HCT116 (cell line): Measurements from ENCODE around the gene MCTP2. TPM values are rescaled to one million over a fixed set of nuclear protein-coding genes. Genes with fewer than 3 reads are reported as not detected.

Source experiments
- ATAC-seq: fragments of 200-7000 bp; cut with Tn5 transposase; 2 replicates; pipeline ENCODE4 v1.9.1; 2020; ENCODE audit warnings: mild to moderate bottlenecking, moderate library complexity
- BruUV-seq: library from RNA; stranded (reverse); fragments of 400-500 nt; replicated peaks from 2 replicates; lab custom pipeline; 2021; lab: Mats Ljungman, UMichigan
- CTCF ChIA-PET: fragments of 300-600 bp; sonication (Branson Sonifier 250); formaldehyde crosslinking; loops from one replicate; lab custom pipeline; 2021; ENCODE audit warnings: antibody characterized with exemption; lab: Charles Lee
- POLR2A ChIA-PET: fragments of 300-600, 350-600 bp; sonication (Branson Sonifier 250); formaldehyde crosslinking; loops from one replicate; lab custom pipeline; 2021; ENCODE audit warnings: antibody characterized with exemption; lab: Charles Lee
- RAD21 ChIA-PET, 2 experiments: fragments of 300-600 bp; sonication (Branson Sonifier 250); formaldehyde crosslinking; loops; one replicate each; lab custom pipeline; 2023; ENCODE audit warnings: low total read pairs in 2 of 2; ENCODE audit not compliant: uncharacterized antibody in 2 of 2, unreplicated experiment in 2 of 2, low non-redundant PET in 1 of 2; lab: Charles Lee
- DNase-seq: peaks from one replicate; pipeline ENCODE4 v3.0.0-alpha.2; 2010; ENCODE audit warnings: low read depth, low spot score
- H2AFZ ChIP-seq: fragments of 200-600 bp; shearing (Covaris generic), sonication (generic); 2 replicates; pipeline ENCODE4 v1.6.1; 2017; ENCODE audit warnings: low read depth, mixed run types, mixed read lengths, antibody characterized with exemption, low read length; ENCODE audit not compliant: poor library complexity, severe bottlenecking
- H3K27ac ChIP-seq: 2 replicates; pipeline ENCODE4 v1.5.1; 2012; ENCODE audit warnings: low read depth, low read length
- H3K27me3 ChIP-seq: fragments of 200-600 bp; sonication (generic); 2 replicates; pipeline ENCODE4 v1.6.1; 2016; ENCODE audit warnings: mixed run types, low read length, mixed read lengths; ENCODE audit not compliant: insufficient read depth
- H3K36me3 ChIP-seq, 2 experiments: fragments of 200-500 bp in 1 of 2; fragments of 200-600 bp in 1 of 2; sonication (Bioruptor generic) in 1 of 2; sonication (generic) in 1 of 2; 2 replicates each; pipeline versions ENCODE4 v1.5.1 to v1.6.1; 2014 to 2016; ENCODE audit warnings: low read length in 2 of 2, inconsistent platforms in 1 of 2, mixed read lengths in 1 of 2, mixed run types in 1 of 2; ENCODE audit not compliant: insufficient read depth in 2 of 2, control insufficient read depth in 1 of 2
- H3K4me1 ChIP-seq, 2 experiments: fragments of 200-600 bp in 1 of 2; sonication (generic) in 1 of 2; 2 replicates each; pipeline versions ENCODE4 v1.5.1 to v1.6.1; 2012 to 2017; ENCODE audit warnings: low read length in 2 of 2, inconsistent platforms in 1 of 2, mild to moderate bottlenecking in 1 of 2, mixed read lengths in 1 of 2, mixed run types in 1 of 2, moderate library complexity in 1 of 2; ENCODE audit not compliant: insufficient read depth in 2 of 2, control insufficient read depth in 1 of 2
- H3K4me2 ChIP-seq: fragments of 200-600 bp; sonication (generic); 2 replicates; pipeline ENCODE4 v1.6.1; 2017; ENCODE audit warnings: mixed run types, low read length, mixed read lengths
- H3K4me3 ChIP-seq, 2 experiments: fragments of 200-600 bp in 1 of 2; sonication (generic) in 1 of 2; replicated peaks in 1 of 2; 2 replicates each; pipeline ENCODE4 v1.5.1; 2011 to 2016; ENCODE audit warnings: low read length in 2 of 2, control low read depth in 1 of 2, low read depth in 1 of 2, mild to moderate bottlenecking in 1 of 2, mixed read lengths in 1 of 2, mixed run types in 1 of 2
- H3K79me2 ChIP-seq: fragments of 200-600 bp; sonication (generic); 2 replicates; pipeline ENCODE4 v1.6.1; 2017; ENCODE audit warnings: mild to moderate bottlenecking, mixed run types, low read length, moderate library complexity, mixed read lengths; ENCODE audit not compliant: insufficient read depth
- H3K9ac ChIP-seq: fragments of 200-600 bp; sonication (generic); 2 replicates; pipeline ENCODE4 v1.6.1; 2016; ENCODE audit warnings: low read length, mixed read lengths
- H3K9me2 ChIP-seq: fragments of 200-600 bp; sonication (generic), shearing (Covaris generic); 2 replicates; pipeline ENCODE4 v1.6.1; 2017; ENCODE audit warnings: mixed run types, mild to moderate bottlenecking, moderate library complexity; ENCODE audit not compliant: insufficient read depth
- H3K9me3 ChIP-seq, 2 experiments: fragments of 200-500 bp in 1 of 2; fragments of 200-600 bp in 1 of 2; sonication (Bioruptor generic) in 1 of 2; sonication (generic) in 1 of 2; 2 replicates each; pipeline ENCODE4 v1.6.1; 2014 to 2017; ENCODE audit warnings: low read length in 2 of 2, mixed read lengths in 2 of 2, inconsistent platforms in 1 of 2, low read depth in 1 of 2, mild to moderate bottlenecking in 1 of 2, mixed run types in 1 of 2, moderate library complexity in 1 of 2; ENCODE audit not compliant: control insufficient read depth in 1 of 2, insufficient read depth in 1 of 2
- H4K20me1 ChIP-seq: fragments of 200-600 bp; sonication (generic), shearing (Covaris generic); 2 replicates; pipeline ENCODE4 v1.6.1; 2017; ENCODE audit warnings: mixed run types, mild to moderate bottlenecking, moderate library complexity; ENCODE audit not compliant: insufficient read depth
- CBX3 ChIP-seq: IDR thresholded peaks from 2 replicates; pipeline ENCODE4 v1.6.1; 2012; ENCODE audit warnings: low read depth
- CEBPB ChIP-seq: IDR thresholded peaks from 2 replicates; pipeline ENCODE4 v1.6.1; 2012; ENCODE audit warnings: low read depth
- EGR1 ChIP-seq: IDR thresholded peaks from 2 replicates; pipeline ENCODE4 v1.6.1; 2012; ENCODE audit warnings: low read depth
- ELF1 ChIP-seq: IDR thresholded peaks from 2 replicates; pipeline ENCODE4 v1.6.1; 2012; ENCODE audit warnings: low read depth, borderline replicate concordance
- EZH2 ChIP-seq: fragments of 200-600 bp; sonication (generic); IDR thresholded peaks from 2 replicates; pipeline ENCODE4 v1.6.1; 2017; ENCODE audit warnings: antibody characterized with exemption, mixed run types
- FOSL1 ChIP-seq: IDR thresholded peaks from 2 replicates; pipeline ENCODE4 v1.6.1; 2012; ENCODE audit warnings: low read depth
- JUND ChIP-seq: IDR thresholded peaks from 2 replicates; pipeline ENCODE4 v1.6.1; 2012
- POLR2A ChIP-seq: IDR thresholded peaks from 2 replicates; pipeline ENCODE4 v1.7.0; 2011; ENCODE audit warnings: borderline replicate concordance; ENCODE audit not compliant: insufficient read depth, insufficient read length; ENCODE audit errors: extremely low read depth
- RAD21 ChIP-seq: IDR thresholded peaks from 2 replicates; pipeline ENCODE4 v1.6.1; 2012; ENCODE audit warnings: low read depth, mild to moderate bottlenecking
- SIN3A ChIP-seq: IDR thresholded peaks from 2 replicates; pipeline ENCODE4 v1.6.1; 2012; ENCODE audit warnings: low read depth
- SP1 ChIP-seq: IDR thresholded peaks from 2 replicates; pipeline ENCODE4 v1.6.1; 2012; ENCODE audit warnings: low read depth
- SRF ChIP-seq: IDR thresholded peaks from 2 replicates; pipeline ENCODE4 v1.6.1; 2012; ENCODE audit warnings: low read depth
- TCF7L2 ChIP-seq: IDR thresholded peaks from 2 replicates; pipeline ENCODE4 v1.7.0; 2011; ENCODE audit warnings: borderline replicate concordance, inconsistent platforms; ENCODE audit not compliant: insufficient read depth, insufficient read length; ENCODE audit errors: extremely low read depth
- YY1 ChIP-seq: IDR thresholded peaks from 2 replicates; pipeline ENCODE4 v1.6.1; 2011; ENCODE audit warnings: low read length, low read depth, moderate library complexity, mild to moderate bottlenecking; ENCODE audit not compliant: insufficient replicate concordance; ENCODE audit errors: extremely low read depth
- intact Hi-C: fragments of 100-400 bp; cut with micrococcal nuclease; formaldehyde crosslinking; loops from 2 replicates; pipeline ENCODE4 v1.10.0; 2022
- total RNA-seq: library from RNA; stranded (reverse); gene quantifications from one replicate; pipeline ENCODE4 v1.2.1, GENCODE V29; 2021; ENCODE audit not compliant: unreplicated experiment
- TF ChIP-seq, protein P1 (sequence below): IDR thresholded peaks from 2 replicates; pipeline ENCODE4 v1.6.1; 2012
- TF ChIP-seq, protein P2 (sequence below), 3 experiments: fragments of 200-600 bp in 1 of 3; sonication (generic) in 1 of 3; IDR thresholded peaks in 2 of 3; conservative IDR thresholded peaks in 1 of 3; 2 replicates each; pipeline ENCODE4 v1.5.1; 2012 to 2017; ENCODE audit warnings: low read depth in 2 of 3, low read length in 2 of 3, antibody characterized with exemption in 1 of 3, borderline replicate concordance in 1 of 3, control low read depth in 1 of 3, mild to moderate bottlenecking in 1 of 3, mixed read lengths in 1 of 3, mixed run types in 1 of 3, moderate library complexity in 1 of 3; ENCODE audit not compliant: insufficient read depth in 1 of 3
- TF ChIP-seq, protein P3 (sequence below): IDR thresholded peaks from 2 replicates; pipeline ENCODE4 v1.6.1; 2011; ENCODE audit warnings: mild to moderate bottlenecking, low read length, moderate library complexity; ENCODE audit not compliant: insufficient replicate concordance; ENCODE audit errors: extremely low read depth
- TF ChIP-seq, protein P4 (sequence below): IDR thresholded peaks from 2 replicates; pipeline ENCODE4 v1.6.1; 2012; ENCODE audit warnings: low read depth

The MCTP2 gene
- total RNA-seq, 1 experiment from 2014 or later: 12.9 TPM

DNA sequence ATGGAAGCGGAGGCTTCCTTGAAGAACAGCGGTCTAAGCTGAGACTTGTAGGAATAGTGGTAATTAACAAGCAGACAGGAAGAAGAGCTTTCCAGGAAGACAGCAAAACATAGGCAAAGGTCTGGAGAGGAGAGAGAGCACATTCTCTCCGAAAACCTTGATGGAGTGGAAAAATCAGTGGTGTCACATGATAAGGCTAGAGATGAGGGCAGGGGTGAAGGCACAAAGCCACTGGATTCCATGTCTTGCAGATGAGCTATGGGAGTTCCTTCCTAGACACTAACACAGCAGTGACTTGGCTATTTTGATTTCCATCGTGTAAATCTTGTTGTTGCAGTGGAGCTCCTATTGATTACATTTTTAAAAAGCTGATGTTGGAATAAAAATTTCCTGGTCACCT lies 132.0 kb downstream of the MCTP2 start:
- ChIA-PET POLR2A (no interaction called here), RAD21 (no interaction called here), CTCF (no interaction called here)
- no peak for TF ChIP-seq FOSL1
- no peak for TF ChIP-seq EGR1
- TF ChIP-seq RAD21: no peak
- TF ChIP-seq POLR2A: no peak
- TF ChIP-seq, protein P1, sequence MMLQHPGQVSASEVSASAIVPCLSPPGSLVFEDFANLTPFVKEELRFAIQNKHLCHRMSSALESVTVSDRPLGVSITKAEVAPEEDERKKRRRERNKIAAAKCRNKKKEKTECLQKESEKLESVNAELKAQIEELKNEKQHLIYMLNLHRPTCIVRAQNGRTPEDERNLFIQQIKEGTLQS: no peak
- no peak for TF ChIP-seq SP1
- no peak for TF ChIP-seq EZH2
- TF ChIP-seq, protein P2, sequence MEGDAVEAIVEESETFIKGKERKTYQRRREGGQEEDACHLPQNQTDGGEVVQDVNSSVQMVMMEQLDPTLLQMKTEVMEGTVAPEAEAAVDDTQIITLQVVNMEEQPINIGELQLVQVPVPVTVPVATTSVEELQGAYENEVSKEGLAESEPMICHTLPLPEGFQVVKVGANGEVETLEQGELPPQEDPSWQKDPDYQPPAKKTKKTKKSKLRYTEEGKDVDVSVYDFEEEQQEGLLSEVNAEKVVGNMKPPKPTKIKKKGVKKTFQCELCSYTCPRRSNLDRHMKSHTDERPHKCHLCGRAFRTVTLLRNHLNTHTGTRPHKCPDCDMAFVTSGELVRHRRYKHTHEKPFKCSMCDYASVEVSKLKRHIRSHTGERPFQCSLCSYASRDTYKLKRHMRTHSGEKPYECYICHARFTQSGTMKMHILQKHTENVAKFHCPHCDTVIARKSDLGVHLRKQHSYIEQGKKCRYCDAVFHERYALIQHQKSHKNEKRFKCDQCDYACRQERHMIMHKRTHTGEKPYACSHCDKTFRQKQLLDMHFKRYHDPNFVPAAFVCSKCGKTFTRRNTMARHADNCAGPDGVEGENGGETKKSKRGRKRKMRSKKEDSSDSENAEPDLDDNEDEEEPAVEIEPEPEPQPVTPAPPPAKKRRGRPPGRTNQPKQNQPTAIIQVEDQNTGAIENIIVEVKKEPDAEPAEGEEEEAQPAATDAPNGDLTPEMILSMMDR (IDR thresholded peaks at IDR 0.05 in 2 of 3, conservative IDR thresholded peaks at IDR 0.05 in 1 of 3; ENCODE audit: borderline replicate concordance in 1 of 3, insufficient read depth in 1 of 3, low read depth in 2 of 3, low read length in 2 of 3): no peak
- TF ChIP-seq YY1: no peak
- no peak for TF ChIP-seq JUND
- TF ChIP-seq, protein P3, sequence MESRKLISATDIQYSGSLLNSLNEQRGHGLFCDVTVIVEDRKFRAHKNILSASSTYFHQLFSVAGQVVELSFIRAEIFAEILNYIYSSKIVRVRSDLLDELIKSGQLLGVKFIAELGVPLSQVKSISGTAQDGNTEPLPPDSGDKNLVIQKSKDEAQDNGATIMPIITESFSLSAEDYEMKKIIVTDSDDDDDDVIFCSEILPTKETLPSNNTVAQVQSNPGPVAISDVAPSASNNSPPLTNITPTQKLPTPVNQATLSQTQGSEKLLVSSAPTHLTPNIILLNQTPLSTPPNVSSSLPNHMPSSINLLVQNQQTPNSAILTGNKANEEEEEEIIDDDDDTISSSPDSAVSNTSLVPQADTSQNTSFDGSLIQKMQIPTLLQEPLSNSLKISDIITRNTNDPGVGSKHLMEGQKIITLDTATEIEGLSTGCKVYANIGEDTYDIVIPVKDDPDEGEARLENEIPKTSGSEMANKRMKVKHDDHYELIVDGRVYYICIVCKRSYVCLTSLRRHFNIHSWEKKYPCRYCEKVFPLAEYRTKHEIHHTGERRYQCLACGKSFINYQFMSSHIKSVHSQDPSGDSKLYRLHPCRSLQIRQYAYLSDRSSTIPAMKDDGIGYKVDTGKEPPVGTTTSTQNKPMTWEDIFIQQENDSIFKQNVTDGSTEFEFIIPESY: no peak
- no peak for TF ChIP-seq SIN3A
- no peak for TF ChIP-seq TCF7L2
- no peak for TF ChIP-seq CEBPB
- TF ChIP-seq SRF: no peak
- no peak for TF ChIP-seq CBX3
- no peak for TF ChIP-seq ELF1
- TF ChIP-seq, protein P4, sequence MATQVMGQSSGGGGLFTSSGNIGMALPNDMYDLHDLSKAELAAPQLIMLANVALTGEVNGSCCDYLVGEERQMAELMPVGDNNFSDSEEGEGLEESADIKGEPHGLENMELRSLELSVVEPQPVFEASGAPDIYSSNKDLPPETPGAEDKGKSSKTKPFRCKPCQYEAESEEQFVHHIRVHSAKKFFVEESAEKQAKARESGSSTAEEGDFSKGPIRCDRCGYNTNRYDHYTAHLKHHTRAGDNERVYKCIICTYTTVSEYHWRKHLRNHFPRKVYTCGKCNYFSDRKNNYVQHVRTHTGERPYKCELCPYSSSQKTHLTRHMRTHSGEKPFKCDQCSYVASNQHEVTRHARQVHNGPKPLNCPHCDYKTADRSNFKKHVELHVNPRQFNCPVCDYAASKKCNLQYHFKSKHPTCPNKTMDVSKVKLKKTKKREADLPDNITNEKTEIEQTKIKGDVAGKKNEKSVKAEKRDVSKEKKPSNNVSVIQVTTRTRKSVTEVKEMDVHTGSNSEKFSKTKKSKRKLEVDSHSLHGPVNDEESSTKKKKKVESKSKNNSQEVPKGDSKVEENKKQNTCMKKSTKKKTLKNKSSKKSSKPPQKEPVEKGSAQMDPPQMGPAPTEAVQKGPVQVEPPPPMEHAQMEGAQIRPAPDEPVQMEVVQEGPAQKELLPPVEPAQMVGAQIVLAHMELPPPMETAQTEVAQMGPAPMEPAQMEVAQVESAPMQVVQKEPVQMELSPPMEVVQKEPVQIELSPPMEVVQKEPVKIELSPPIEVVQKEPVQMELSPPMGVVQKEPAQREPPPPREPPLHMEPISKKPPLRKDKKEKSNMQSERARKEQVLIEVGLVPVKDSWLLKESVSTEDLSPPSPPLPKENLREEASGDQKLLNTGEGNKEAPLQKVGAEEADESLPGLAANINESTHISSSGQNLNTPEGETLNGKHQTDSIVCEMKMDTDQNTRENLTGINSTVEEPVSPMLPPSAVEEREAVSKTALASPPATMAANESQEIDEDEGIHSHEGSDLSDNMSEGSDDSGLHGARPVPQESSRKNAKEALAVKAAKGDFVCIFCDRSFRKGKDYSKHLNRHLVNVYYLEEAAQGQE: no peak
- H3K9ac ChIP-seq: no peak overlapping the region
- DNase-seq (no peak), ATAC-seq (no peak)
- H3K4me1 ChIP-seq: no peaks in the 10 kb centered on the region
- no peaks in the 10 kb centered on the region for H3K27me3 ChIP-seq
- intact Hi-C loops: no loop called here
- H3K4me2 ChIP-seq: no peak overlapping the region
- no peaks in the 10 kb centered on the region for H3K9me3 ChIP-seq
- H3K9me2 ChIP-seq: no peaks in the 10 kb centered on the region
- H3K36me3 ChIP-seq: no peaks in the 10 kb centered on the region
- no peaks in the 10 kb centered on the region for H4K20me1 ChIP-seq
- H3K27ac ChIP-seq: no peak overlapping the region
- H3K4me3 ChIP-seq: no peak overlapping the region
- H3K79me2 ChIP-seq: no peaks in the 10 kb centered on the region
- no peak overlapping the region for H2AFZ ChIP-seq
- BruUV-seq: no TSS peak
